ENCODE measurements around the gene UBAC1.

UBAC1 gene

GRCh38 chr9:136007934-136008692, 46.9 kb upstream of the UBAC1 start:
- no peak overlapping the region for H3K4me3 ChIP-seq (ENCODE audit: low read depth, low read length)
- no peak for DNase-seq (ENCODE audit: low read depth)
- TF ChIP-seq MAX (IDR thresholded peaks at IDR 0.05; ENCODE audit: low read depth, low read length) (no peak), CTCF (IDR thresholded peaks at IDR 0.05; ENCODE audit: low read depth, low read length) (no peak), POLR2A (IDR thresholded peaks at IDR 0.05; ENCODE audit: extremely low read depth, insufficient read length) (no peak), MYC (IDR thresholded peaks at IDR 0.05; ENCODE audit: low read depth, low read length) (no peak)

- no peak overlapping the region for H3K4me3 ChIP-seq (ENCODE audit: low read depth, low read length)
- no peak for TF ChIP-seq CTCF (IDR thresholded peaks at IDR 0.05; ENCODE audit: low read depth, low read length)
- no peak for TF ChIP-seq MAX (IDR thresholded peaks at IDR 0.05; ENCODE audit: low read depth, low read length)
- TF ChIP-seq POLR2A (IDR thresholded peaks at IDR 0.05; ENCODE audit: extremely low read depth, insufficient read length): no peak
- TF ChIP-seq MYC (IDR thresholded peaks at IDR 0.05; ENCODE audit: low read depth, low read length): no peak
- no peak for DNase-seq (ENCODE audit: low read depth)
Observed at GRCh38 chr9:136007276-136007933, 46.2 kb upstream of the UBAC1 start.

- TF ChIP-seq MYC (IDR thresholded peaks at IDR 0.05; ENCODE audit: low read depth, low read length) (no peak), POLR2A (IDR thresholded peaks at IDR 0.05; ENCODE audit: extremely low read depth, insufficient read length) (no peak), CTCF (IDR thresholded peaks at IDR 0.05; ENCODE audit: low read depth, low read length) (no peak), MAX (IDR thresholded peaks at IDR 0.05; ENCODE audit: low read depth, low read length) (no peak)
- no peak for DNase-seq (ENCODE audit: low read depth)
- H3K4me3 ChIP-seq (ENCODE audit: low read depth, low read length): no peak overlapping the region
Observed at GRCh38 chr9:136006169-136006568, 45.0 kb upstream of the UBAC1 start.

GRCh38 chr9:136004712-136005111, 43.5 kb upstream of the UBAC1 start:
- TF ChIP-seq POLR2A (IDR thresholded peaks at IDR 0.05; ENCODE audit: extremely low read depth, insufficient read length) (no peak), CTCF (IDR thresholded peaks at IDR 0.05; ENCODE audit: low read depth, low read length) (no peak), MAX (IDR thresholded peaks at IDR 0.05; ENCODE audit: low read depth, low read length) (no peak), MYC (IDR thresholded peaks at IDR 0.05; ENCODE audit: low read depth, low read length) (no peak)
- no peak for DNase-seq (ENCODE audit: low read depth)

GRCh38 chr9:136004219-136004618, 43.0 kb upstream of the UBAC1 start:
- no peak for DNase-seq (ENCODE audit: low read depth)
- no peak overlapping the region for H3K4me3 ChIP-seq (ENCODE audit: low read depth, low read length)
- TF ChIP-seq POLR2A (IDR thresholded peaks at IDR 0.05; ENCODE audit: extremely low read depth, insufficient read length): no peak
- no peak for TF ChIP-seq CTCF (IDR thresholded peaks at IDR 0.05; ENCODE audit: low read depth, low read length)

More at GRCh38 chr9:136004712-136005111, 43.5 kb upstream of the UBAC1 start:
- H3K4me3 ChIP-seq (ENCODE audit: low read depth, low read length): no peak overlapping the region
